Measurements from ENCODE around the gene GNB4. TPM values are rescaled to one million over a fixed set of nuclear protein-coding genes. Genes with fewer than 3 reads are reported as not detected.

The GNB4 gene
- total RNA-seq, 4 donors from 2014 or later, result 63.9 to 91.8 (median 85.8) TPM

DNA sequence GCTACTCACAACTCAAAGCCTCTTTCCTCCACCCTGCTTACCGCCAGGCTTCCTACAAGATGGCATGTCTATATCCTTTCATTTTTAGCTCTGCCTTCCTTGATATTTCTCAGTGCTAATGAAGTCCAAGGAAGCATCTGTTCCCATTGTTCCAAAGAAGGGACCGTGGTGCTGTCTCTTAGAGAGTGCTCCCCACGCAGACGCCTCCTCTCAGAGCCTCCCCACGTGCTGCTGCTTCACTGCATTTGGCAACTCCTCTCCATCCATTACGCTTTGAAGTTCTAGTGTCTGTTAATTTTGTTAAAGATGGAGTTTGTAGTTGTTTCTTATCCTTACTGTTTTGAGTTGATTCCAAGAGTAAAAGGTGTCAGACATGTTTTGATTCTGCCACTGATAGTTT lies 26.2 kb downstream of the GNB4 start:
- no peak for TF ChIP-seq POLR2A (IDR thresholded peaks at IDR 0.05)
- TF ChIP-seq, protein P1, sequence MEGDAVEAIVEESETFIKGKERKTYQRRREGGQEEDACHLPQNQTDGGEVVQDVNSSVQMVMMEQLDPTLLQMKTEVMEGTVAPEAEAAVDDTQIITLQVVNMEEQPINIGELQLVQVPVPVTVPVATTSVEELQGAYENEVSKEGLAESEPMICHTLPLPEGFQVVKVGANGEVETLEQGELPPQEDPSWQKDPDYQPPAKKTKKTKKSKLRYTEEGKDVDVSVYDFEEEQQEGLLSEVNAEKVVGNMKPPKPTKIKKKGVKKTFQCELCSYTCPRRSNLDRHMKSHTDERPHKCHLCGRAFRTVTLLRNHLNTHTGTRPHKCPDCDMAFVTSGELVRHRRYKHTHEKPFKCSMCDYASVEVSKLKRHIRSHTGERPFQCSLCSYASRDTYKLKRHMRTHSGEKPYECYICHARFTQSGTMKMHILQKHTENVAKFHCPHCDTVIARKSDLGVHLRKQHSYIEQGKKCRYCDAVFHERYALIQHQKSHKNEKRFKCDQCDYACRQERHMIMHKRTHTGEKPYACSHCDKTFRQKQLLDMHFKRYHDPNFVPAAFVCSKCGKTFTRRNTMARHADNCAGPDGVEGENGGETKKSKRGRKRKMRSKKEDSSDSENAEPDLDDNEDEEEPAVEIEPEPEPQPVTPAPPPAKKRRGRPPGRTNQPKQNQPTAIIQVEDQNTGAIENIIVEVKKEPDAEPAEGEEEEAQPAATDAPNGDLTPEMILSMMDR (IDR thresholded peaks at IDR 0.05), result no peak
- no peak overlapping the region for H3K4me3 ChIP-seq (ENCODE audit: low read depth, poor library complexity, severe bottlenecking)
- no peak for DNase-seq (ENCODE audit: low spot score in 2 of 2)
- intact Hi-C loops (cut with DNase I; ENCODE audit: low total_unique reads), result loop anchor here (10.0 kb wide), 1 partner anchor 130 kb away; no protein-coding TSS in a partner anchor
- 94 to 99% methylated on average over 6 of the region's 6 CpGs for WGBS, 2 donors

DNA sequence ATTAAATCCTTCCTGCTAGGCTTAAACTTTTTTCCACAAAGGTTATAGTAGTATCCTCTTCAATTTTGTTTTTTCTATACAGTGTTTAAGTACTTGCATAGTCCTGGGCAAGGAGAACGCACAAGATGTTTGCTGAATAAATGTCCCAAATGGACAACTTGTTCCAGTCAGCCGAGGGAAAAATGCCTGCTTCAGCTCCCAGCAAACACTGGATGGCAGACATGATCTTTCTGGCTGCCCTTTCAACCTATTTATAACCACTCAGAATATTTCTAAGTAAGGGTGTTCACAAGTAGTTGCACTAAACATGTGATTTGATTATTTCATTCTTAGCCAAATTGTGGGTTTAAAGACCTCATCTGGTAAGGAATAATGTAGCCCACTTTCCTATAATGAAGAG lies 29.8 kb downstream of the GNB4 start:
- DNase-seq (ENCODE audit: low spot score in 2 of 2), result no peak
- 30 to 35% methylated on average over 2 of the region's 2 CpGs for WGBS, 2 donors
- intact Hi-C loops (cut with DNase I; ENCODE audit: low total_unique reads), result loop anchor here (10.0 kb wide), 1 partner anchor 133 kb away; no protein-coding TSS in a partner anchor
- TF ChIP-seq, protein P1 (IDR thresholded peaks at IDR 0.05), result no peak
- TF ChIP-seq POLR2A (IDR thresholded peaks at IDR 0.05), result no peak
- no peak overlapping the region for H3K4me3 ChIP-seq (ENCODE audit: low read depth, poor library complexity, severe bottlenecking)

DNA sequence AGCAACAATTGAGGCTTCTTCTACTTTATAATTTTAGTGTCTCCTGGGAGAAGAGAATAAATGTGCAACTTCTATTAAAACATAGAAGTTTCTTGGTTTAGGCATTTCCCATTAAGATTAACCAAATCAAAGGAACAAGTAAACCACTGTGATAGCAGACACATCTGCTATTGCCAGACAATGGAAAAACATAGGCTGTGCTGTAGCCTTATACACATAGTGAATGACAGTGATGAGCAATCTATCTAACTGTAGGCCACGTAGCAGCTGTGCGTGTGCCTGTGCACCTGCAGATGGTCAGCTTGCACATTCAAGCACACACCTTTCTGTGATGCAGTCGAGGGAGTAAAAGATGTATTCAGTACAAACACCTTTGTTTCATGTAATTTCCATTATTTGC lies 32.7 kb downstream of the GNB4 start:
- intact Hi-C loops (cut with DNase I; ENCODE audit: low total_unique reads), result no loop called here
- no peak overlapping the region for H3K4me3 ChIP-seq (ENCODE audit: low read depth, poor library complexity, severe bottlenecking)
- TF ChIP-seq POLR2A (IDR thresholded peaks at IDR 0.05), result no peak
- TF ChIP-seq, protein P1 (IDR thresholded peaks at IDR 0.05), result no peak
- WGBS, 2 donors, result 90 to 92% methylated on average over 3 of the region's 3 CpGs
- no peak for DNase-seq (ENCODE audit: low spot score in 2 of 2)

DNA sequence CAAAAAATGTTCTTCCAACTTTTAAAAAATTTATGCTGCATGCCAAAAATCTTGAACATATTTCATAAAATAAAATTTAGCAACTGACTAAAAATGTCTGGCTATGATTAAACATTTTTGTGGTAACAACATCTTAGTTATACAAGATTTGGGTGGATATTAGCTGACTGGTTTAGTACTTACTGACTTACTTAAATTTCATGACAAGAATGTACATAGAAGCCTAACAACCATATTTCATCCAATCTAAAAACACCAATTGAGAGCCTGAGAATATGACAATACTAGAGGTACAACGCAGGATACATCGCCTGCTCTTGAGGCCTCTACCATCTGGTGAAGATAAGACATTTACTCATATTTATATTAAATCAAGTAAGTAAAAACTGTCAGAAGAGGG lies 34.6 kb downstream of the GNB4 start:
- H3K4me3 ChIP-seq (ENCODE audit: low read depth, poor library complexity, severe bottlenecking), result no peak overlapping the region
- WGBS, 2 donors, result 72 to 89% methylated on average over 2 of the region's 2 CpGs
- intact Hi-C loops (cut with DNase I; ENCODE audit: low total_unique reads), result no loop called here
- TF ChIP-seq, protein P1 (IDR thresholded peaks at IDR 0.05), result no peak
- TF ChIP-seq POLR2A (IDR thresholded peaks at IDR 0.05), result no peak
- no peak for DNase-seq (ENCODE audit: low spot score in 2 of 2)

DNA sequence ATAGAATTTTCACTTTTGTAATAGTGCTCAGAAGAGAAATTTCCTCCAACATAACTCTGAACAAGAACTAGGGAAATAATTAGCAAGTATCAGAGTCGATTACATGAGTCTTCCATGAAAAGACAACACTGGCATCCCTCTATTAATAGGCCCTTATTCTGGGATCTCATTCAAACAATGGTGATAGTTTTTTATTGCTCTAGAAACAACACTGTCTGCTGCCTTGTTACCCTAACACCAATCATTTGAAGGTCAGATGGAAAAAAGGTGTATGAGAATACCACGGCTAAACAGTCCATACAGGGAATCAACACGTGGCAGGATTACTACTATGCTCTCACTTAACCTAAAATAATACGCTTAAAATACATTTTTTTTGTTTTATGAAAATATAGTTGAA lies 35.9 kb downstream of the GNB4 start:
- intact Hi-C loops (cut with DNase I; ENCODE audit: low total_unique reads), result no loop called here
- no peak for TF ChIP-seq POLR2A (IDR thresholded peaks at IDR 0.05)
- TF ChIP-seq, protein P1 (IDR thresholded peaks at IDR 0.05), result no peak
- no peak for DNase-seq (ENCODE audit: low spot score in 2 of 2)
- 89 to 91% methylated on average over 4 of the region's 4 CpGs for WGBS, 2 donors
- no peak overlapping the region for H3K4me3 ChIP-seq (ENCODE audit: low read depth, poor library complexity, severe bottlenecking)

DNA sequence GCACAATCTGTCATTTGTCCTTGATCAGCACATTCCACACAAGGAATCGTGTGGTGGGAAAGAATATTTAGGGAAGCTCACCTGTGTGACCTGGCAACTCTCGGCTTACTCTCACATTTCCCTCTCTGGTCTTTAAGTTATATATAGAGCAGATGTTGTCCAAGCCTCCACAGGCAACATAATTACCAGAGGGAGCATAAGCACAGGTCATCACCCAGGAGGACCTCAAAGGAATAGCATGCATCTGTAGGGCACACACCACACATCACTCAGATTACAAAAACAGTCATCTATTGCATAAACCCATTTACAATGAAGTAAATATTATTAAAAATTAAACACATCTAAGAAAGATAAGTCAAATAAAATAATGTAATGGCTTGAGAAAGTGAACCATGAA lies 36.5 kb downstream of the GNB4 start:
- DNase-seq (ENCODE audit: low spot score in 2 of 2), result no peak
- no peak overlapping the region for H3K4me3 ChIP-seq (ENCODE audit: low read depth, poor library complexity, severe bottlenecking)
- intact Hi-C loops (cut with DNase I; ENCODE audit: low total_unique reads), result no loop called here
- WGBS, 2 donors, result 85 to 89% methylated on average over 2 of the region's 2 CpGs
- TF ChIP-seq, protein P1 (IDR thresholded peaks at IDR 0.05), result no peak
- TF ChIP-seq POLR2A (IDR thresholded peaks at IDR 0.05), result no peak

Data from lower leg skin (tissue), 4 donors.